ENCODE data around the gene FAM3C.

DNA sequence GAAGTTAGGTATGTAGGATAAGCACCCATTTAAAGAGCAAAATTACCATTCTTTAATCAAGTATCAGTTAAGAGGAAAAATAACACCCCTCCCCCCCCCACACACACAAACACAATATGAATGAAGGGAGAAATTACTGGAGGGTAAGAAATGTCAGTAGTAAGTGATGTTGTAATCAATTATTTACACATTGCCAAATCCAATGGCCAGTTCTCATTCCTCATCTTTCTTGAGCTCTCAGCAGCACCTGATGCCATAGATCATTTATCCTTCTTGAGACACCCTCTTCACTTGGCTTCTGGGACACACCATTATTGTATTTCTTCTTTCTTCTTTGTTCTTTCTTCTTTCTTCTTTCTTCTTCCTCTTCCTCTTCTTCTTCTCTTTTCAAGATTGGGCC, 33.7 kb upstream of the FAM3C start:
- TF ChIP-seq, protein P1, sequence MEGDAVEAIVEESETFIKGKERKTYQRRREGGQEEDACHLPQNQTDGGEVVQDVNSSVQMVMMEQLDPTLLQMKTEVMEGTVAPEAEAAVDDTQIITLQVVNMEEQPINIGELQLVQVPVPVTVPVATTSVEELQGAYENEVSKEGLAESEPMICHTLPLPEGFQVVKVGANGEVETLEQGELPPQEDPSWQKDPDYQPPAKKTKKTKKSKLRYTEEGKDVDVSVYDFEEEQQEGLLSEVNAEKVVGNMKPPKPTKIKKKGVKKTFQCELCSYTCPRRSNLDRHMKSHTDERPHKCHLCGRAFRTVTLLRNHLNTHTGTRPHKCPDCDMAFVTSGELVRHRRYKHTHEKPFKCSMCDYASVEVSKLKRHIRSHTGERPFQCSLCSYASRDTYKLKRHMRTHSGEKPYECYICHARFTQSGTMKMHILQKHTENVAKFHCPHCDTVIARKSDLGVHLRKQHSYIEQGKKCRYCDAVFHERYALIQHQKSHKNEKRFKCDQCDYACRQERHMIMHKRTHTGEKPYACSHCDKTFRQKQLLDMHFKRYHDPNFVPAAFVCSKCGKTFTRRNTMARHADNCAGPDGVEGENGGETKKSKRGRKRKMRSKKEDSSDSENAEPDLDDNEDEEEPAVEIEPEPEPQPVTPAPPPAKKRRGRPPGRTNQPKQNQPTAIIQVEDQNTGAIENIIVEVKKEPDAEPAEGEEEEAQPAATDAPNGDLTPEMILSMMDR (conservative IDR thresholded peaks at IDR 0.05 in 1 of 2, IDR thresholded peaks at IDR 0.05 in 1 of 2; ENCODE audit: extremely low read depth in 1 of 2, insufficient read depth in 1 of 2, low read depth in 1 of 2, low read length in 2 of 2) = no peak
- no peak for TF ChIP-seq EZH2 (IDR thresholded peaks at IDR 0.05; ENCODE audit: borderline replicate concordance, low read length)

Measured in mammary epithelial cell (primary cell).